Panc1 (cell line): Measurements from ENCODE around the gene KDM1A. TPM values are rescaled to one million over a fixed set of nuclear protein-coding genes. Genes with fewer than 3 reads are reported as not detected.

Experiments used
- ATAC-seq: fragments of 200-7000 bp; cut with Tn5 transposase; 2 replicates; pipeline ENCODE4 v1.9.1; 2020; ENCODE audit warnings: mild to moderate bottlenecking, moderate library complexity
- BruUV-seq: library from RNA; stranded (reverse); fragments of 400-500 nt; replicated peaks from 2 replicates; lab custom pipeline; 2021; lab: Mats Ljungman, UMichigan
- CTCF ChIA-PET: fragments of 300-600 bp; sonication (Branson Sonifier 250); formaldehyde crosslinking; loops from one replicate; lab custom pipeline; 2022; ENCODE audit warnings: antibody characterized with exemption; lab: Charles Lee
- POLR2A ChIA-PET: fragments of 300-600 bp; sonication (Branson Sonifier 250); formaldehyde crosslinking; loops from one replicate; lab custom pipeline; 2022; ENCODE audit warnings: antibody characterized with exemption; lab: Charles Lee
- DNase-seq: peaks from one replicate; pipeline ENCODE4 v3.0.0-alpha.2; 2010; ENCODE audit warnings: low read depth, low spot score
- H3K27ac ChIP-seq: 2 replicates; pipeline ENCODE4 v1.5.1; 2011; ENCODE audit warnings: mild to moderate bottlenecking, low read length, inconsistent platforms
- H3K27me3 ChIP-seq: fragments of 200-500 bp; sonication (Bioruptor generic); 2 replicates; pipeline ENCODE4 v1.6.0; 2014; ENCODE audit warnings: low read length, inconsistent platforms; ENCODE audit not compliant: control insufficient read depth, insufficient read depth
- H3K36me3 ChIP-seq: fragments of 200-500 bp; sonication (Bioruptor generic); 2 replicates; pipeline ENCODE4 v1.5.1; 2014; ENCODE audit warnings: inconsistent platforms, mild to moderate bottlenecking, low read length, moderate library complexity; ENCODE audit not compliant: control insufficient read depth, insufficient read depth
- H3K4me1 ChIP-seq: 2 replicates; pipeline ENCODE4 v1.5.1; 2011; ENCODE audit warnings: inconsistent platforms, mild to moderate bottlenecking, low read length, moderate library complexity; ENCODE audit not compliant: control insufficient read depth, insufficient read depth
- H3K4me3 ChIP-seq, 2 experiments: 2 replicates each; pipeline ENCODE4 v1.5.1; 2011 to 2012; ENCODE audit warnings: low read depth in 2 of 2, low read length in 2 of 2, mild to moderate bottlenecking in 2 of 2, inconsistent platforms in 1 of 2, moderate library complexity in 1 of 2
- H3K9me3 ChIP-seq: fragments of 200-500 bp; sonication (Bioruptor generic); 2 replicates; pipeline ENCODE4 v1.5.1; 2014; ENCODE audit warnings: low read depth, mild to moderate bottlenecking, inconsistent platforms, low read length, moderate library complexity; ENCODE audit not compliant: control insufficient read depth, insufficient read depth
- POLR2AphosphoS5 ChIP-seq: IDR thresholded peaks from 2 replicates; pipeline ENCODE4 v1.6.1; 2012; ENCODE audit warnings: mild to moderate bottlenecking, low read depth, low read length, moderate library complexity
- SIN3A ChIP-seq: IDR thresholded peaks from 2 replicates; pipeline ENCODE4 v1.6.1; 2012; ENCODE audit warnings: low read depth, mild to moderate bottlenecking, low read length, moderate library complexity, borderline replicate concordance; ENCODE audit not compliant: insufficient read depth
- TCF7L2 ChIP-seq: IDR thresholded peaks from 2 replicates; pipeline ENCODE4 v1.6.1; 2011; ENCODE audit warnings: mild to moderate bottlenecking, low read depth, low read length, inconsistent platforms
- in situ Hi-C: cut with HindIII; loops from 2 replicates; pipeline ENCODE4 v1.10.0; 2016; ENCODE audit warnings: low sequenced_read_pairs, low pct_unique_long_range_greater_than_20kb
- intact Hi-C: fragments of 100-400 bp; cut with micrococcal nuclease; formaldehyde crosslinking; loops from one replicate; pipeline ENCODE4 v1.10.0; 2022; ENCODE audit not compliant: unreplicated experiment
- total RNA-seq: library from RNA; stranded (reverse); gene quantifications from one replicate; pipeline ENCODE4 v1.2.1, GENCODE V29; 2021; ENCODE audit not compliant: unreplicated experiment
- TF ChIP-seq, protein P1 (sequence below): fragments of 450-650 bp; IDR thresholded peaks from 2 replicates; pipeline ENCODE4 v1.5.1; 2017; ENCODE audit warnings: mild to moderate bottlenecking
- TF ChIP-seq, protein P2 (sequence below), 2 experiments: IDR thresholded peaks; 2 replicates each; pipeline ENCODE4 v1.6.1; 2011 to 2012; ENCODE audit warnings: low read depth in 2 of 2, control low read depth in 1 of 2, low read length in 1 of 2, mild to moderate bottlenecking in 1 of 2, moderate library complexity in 1 of 2; ENCODE audit not compliant: insufficient read depth in 1 of 2

The KDM1A gene
- total RNA-seq, 1 experiment from 2014 or later, result 120 TPM

DNA sequence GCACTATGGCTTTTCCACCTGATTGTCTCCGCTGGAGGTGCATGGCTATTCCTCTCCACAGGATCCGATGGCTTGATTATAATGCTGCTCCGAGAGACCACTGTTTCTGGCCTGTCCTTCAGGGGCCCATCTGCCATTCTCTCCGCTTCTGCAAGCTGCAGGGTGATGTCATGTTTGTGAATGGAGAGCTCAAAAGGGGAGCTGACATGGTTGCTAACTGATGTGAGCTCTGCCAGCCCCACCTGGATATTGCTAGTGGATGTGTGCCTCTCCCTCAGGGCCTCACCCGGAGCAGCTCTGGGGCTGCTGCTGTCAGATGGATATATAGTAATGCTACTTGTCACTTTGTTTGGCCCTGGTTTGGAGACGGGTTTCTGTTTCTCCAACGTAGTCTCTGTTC, 72.3 kb downstream of the KDM1A start:
- H3K9me3 ChIP-seq, result no peaks in the 10 kb centered on the region
- H3K4me1 ChIP-seq, result no peaks in the 10 kb centered on the region
- no peak overlapping the region for H3K4me3 ChIP-seq
- ChIA-PET CTCF (no interaction called here), POLR2A (no interaction called here)
- no peak overlapping the region for H3K27ac ChIP-seq
- in situ Hi-C loops (loop anchor here (25.0 kb wide), 1 partner anchor 96 kb away; no protein-coding TSS in a partner anchor), intact Hi-C loops (no loop called here)
- no peak for DNase-seq
- no peaks in the 10 kb centered on the region for H3K27me3 ChIP-seq
- ATAC-seq, result no peak
- peaks cover 19% of the 10 kb centered on the region for H3K36me3 ChIP-seq
- BruUV-seq, result no TSS peak
- TF ChIP-seq SIN3A (no peak), POLR2AphosphoS5 (no peak), TCF7L2 (no peak)
- TF ChIP-seq, protein P1, sequence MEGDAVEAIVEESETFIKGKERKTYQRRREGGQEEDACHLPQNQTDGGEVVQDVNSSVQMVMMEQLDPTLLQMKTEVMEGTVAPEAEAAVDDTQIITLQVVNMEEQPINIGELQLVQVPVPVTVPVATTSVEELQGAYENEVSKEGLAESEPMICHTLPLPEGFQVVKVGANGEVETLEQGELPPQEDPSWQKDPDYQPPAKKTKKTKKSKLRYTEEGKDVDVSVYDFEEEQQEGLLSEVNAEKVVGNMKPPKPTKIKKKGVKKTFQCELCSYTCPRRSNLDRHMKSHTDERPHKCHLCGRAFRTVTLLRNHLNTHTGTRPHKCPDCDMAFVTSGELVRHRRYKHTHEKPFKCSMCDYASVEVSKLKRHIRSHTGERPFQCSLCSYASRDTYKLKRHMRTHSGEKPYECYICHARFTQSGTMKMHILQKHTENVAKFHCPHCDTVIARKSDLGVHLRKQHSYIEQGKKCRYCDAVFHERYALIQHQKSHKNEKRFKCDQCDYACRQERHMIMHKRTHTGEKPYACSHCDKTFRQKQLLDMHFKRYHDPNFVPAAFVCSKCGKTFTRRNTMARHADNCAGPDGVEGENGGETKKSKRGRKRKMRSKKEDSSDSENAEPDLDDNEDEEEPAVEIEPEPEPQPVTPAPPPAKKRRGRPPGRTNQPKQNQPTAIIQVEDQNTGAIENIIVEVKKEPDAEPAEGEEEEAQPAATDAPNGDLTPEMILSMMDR, result no peak

DNA sequence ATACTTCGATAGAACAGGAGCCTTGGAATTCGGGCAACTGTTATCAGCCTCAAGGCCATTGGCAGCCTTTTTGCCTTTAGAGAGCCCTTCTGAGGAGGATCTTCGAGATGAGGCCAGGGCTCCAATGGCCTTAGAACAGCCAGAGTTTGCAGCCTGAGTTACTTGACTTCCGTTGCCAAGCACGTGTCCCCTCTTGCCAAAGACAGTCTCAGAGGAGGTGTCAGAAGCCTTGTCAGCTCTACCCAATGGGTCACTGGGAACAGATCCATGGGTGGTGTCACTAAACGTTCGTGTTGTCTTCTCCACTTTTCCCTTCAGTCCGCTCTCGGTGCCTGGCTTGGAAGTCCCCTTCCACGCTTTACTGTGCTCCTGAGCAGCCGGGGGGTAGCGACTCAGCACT, 73.2 kb downstream of the KDM1A start:
- TF ChIP-seq SIN3A (no peak), TCF7L2 (no peak), POLR2AphosphoS5 (no peak)
- TF ChIP-seq, protein P1, result no peak
- TF ChIP-seq, protein P2, sequence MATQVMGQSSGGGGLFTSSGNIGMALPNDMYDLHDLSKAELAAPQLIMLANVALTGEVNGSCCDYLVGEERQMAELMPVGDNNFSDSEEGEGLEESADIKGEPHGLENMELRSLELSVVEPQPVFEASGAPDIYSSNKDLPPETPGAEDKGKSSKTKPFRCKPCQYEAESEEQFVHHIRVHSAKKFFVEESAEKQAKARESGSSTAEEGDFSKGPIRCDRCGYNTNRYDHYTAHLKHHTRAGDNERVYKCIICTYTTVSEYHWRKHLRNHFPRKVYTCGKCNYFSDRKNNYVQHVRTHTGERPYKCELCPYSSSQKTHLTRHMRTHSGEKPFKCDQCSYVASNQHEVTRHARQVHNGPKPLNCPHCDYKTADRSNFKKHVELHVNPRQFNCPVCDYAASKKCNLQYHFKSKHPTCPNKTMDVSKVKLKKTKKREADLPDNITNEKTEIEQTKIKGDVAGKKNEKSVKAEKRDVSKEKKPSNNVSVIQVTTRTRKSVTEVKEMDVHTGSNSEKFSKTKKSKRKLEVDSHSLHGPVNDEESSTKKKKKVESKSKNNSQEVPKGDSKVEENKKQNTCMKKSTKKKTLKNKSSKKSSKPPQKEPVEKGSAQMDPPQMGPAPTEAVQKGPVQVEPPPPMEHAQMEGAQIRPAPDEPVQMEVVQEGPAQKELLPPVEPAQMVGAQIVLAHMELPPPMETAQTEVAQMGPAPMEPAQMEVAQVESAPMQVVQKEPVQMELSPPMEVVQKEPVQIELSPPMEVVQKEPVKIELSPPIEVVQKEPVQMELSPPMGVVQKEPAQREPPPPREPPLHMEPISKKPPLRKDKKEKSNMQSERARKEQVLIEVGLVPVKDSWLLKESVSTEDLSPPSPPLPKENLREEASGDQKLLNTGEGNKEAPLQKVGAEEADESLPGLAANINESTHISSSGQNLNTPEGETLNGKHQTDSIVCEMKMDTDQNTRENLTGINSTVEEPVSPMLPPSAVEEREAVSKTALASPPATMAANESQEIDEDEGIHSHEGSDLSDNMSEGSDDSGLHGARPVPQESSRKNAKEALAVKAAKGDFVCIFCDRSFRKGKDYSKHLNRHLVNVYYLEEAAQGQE (IDR thresholded peaks at IDR 0.05; ENCODE audit: insufficient read depth in 1 of 2, low read depth in 2 of 2, low read length in 1 of 2), result no peak
- H3K4me3 ChIP-seq, result no peak overlapping the region
- ChIA-PET CTCF (no interaction called here), POLR2A (no interaction called here)
- H3K27ac ChIP-seq, result no peak overlapping the region
- intact Hi-C loops (no loop called here), in situ Hi-C loops (loop anchor here (25.0 kb wide), 1 partner anchor 95 kb away; no protein-coding TSS in a partner anchor)
- peaks cover 19% of the 10 kb centered on the region for H3K36me3 ChIP-seq
- no peaks in the 10 kb centered on the region for H3K4me1 ChIP-seq
- no peak for DNase-seq
- H3K27me3 ChIP-seq, result no peaks in the 10 kb centered on the region
- ATAC-seq, result no peak
- no TSS peak for BruUV-seq
- no peaks in the 10 kb centered on the region for H3K9me3 ChIP-seq
